Smooth muscle cell (in vitro differentiated cells): ENCODE data around the gene CPVL. TPM values are rescaled to one million over a fixed set of nuclear protein-coding genes. Genes with fewer than 3 reads are reported as not detected.
"Not testable (repeated sequence)": the region's sequence is repeated elsewhere in the genome, so short reads cannot be mapped to it uniquely, and the experiment has no call there.

Experiments
- DNase-seq: peaks from one replicate; lab custom pipeline; 2025; ENCODE audit not compliant: unreplicated experiment; lab: John Stamatoyannopoulos, UW
- H2AFZ ChIP-seq: fragments of 200-600 bp; sonication (generic); 2 replicates; pipeline ENCODE4 v1.6.0; 2016; ENCODE audit warnings: antibody characterized with exemption, low read depth, mild to moderate bottlenecking
- H3F3A ChIP-seq: fragments of 200-600 bp; sonication (generic); 2 replicates; pipeline ENCODE4 v1.6.0; 2017; ENCODE audit warnings: antibody characterized with exemption, low read depth
- H3K27ac ChIP-seq: fragments of 200-600 bp; sonication (generic); 2 replicates; pipeline ENCODE4 v1.5.1; 2016; ENCODE audit warnings: low read depth, mild to moderate bottlenecking
- H3K27me3 ChIP-seq: fragments of 200-600 bp; sonication (generic); 2 replicates; pipeline ENCODE4 v1.6.1; 2016; ENCODE audit warnings: low read depth, mild to moderate bottlenecking
- H3K36me3 ChIP-seq: fragments of 200-600 bp; sonication (generic); 2 replicates; pipeline ENCODE4 v1.5.1; 2016; ENCODE audit warnings: low read depth
- H3K4me1 ChIP-seq: fragments of 200-600 bp; sonication (generic); 2 replicates; pipeline ENCODE4 v1.5.1; 2016; ENCODE audit warnings: low read depth
- H3K4me2 ChIP-seq: fragments of 200-600 bp; sonication (generic); 2 replicates; pipeline ENCODE4 v1.6.0; 2016; ENCODE audit warnings: mild to moderate bottlenecking
- H3K4me3 ChIP-seq: fragments of 200-600 bp; sonication (generic); 2 replicates; pipeline ENCODE4 v1.5.1; 2016; ENCODE audit warnings: mild to moderate bottlenecking
- H3K79me2 ChIP-seq: fragments of 200-600 bp; sonication (generic); 2 replicates; pipeline ENCODE4 v1.6.0; 2016; ENCODE audit warnings: low read depth, mild to moderate bottlenecking
- H3K9ac ChIP-seq: fragments of 200-600 bp; sonication (generic); 2 replicates; pipeline ENCODE4 v1.6.0; 2016; ENCODE audit warnings: low read depth
- H3K9me3 ChIP-seq: fragments of 200-600 bp; sonication (generic); replicated peaks from 2 replicates; pipeline ENCODE4 v1.5.1; 2016; ENCODE audit warnings: low read depth
- H4K20me1 ChIP-seq: fragments of 200-600 bp; sonication (generic); 2 replicates; pipeline ENCODE4 v1.6.0; 2016; ENCODE audit warnings: low read depth
- WGBS: methylation state at CpG from one replicate; pipeline ENCODE4 v1.1.7; 2016; ENCODE audit warnings: low lambda C conversion rate; 5-methylcytosine and 5-hydroxymethylcytosine counted together
- polyA plus RNA-seq: library from polyadenylated mRNA; unstranded; fragments of >200 nt; fragmentation: Nextera tagmentation; extraction: Ambion mirVana; gene quantifications from 2 replicates; pipeline ENCODE4 v1.2.1, GENCODE V29; 2016
- total RNA-seq: library from RNA; depleted of rRNA; stranded (reverse); fragments of >200 nt; gene quantifications from 2 replicates; pipeline ENCODE4 v1.2.3, GENCODE V29; 2014
- TF ChIP-seq, protein P1 (sequence below): fragments of 200-600 bp; sonication (generic); IDR thresholded peaks from 2 replicates; pipeline ENCODE4 v1.5.1; 2017; ENCODE audit warnings: borderline replicate concordance, mild to moderate bottlenecking, antibody characterized with exemption; ENCODE audit not compliant: insufficient read depth, poor library complexity, severe bottlenecking

CPVL gene
- total and polyA plus RNA-seq, 2 experiments from 2014 or later: 7.2 to 29.8 TPM

DNA sequence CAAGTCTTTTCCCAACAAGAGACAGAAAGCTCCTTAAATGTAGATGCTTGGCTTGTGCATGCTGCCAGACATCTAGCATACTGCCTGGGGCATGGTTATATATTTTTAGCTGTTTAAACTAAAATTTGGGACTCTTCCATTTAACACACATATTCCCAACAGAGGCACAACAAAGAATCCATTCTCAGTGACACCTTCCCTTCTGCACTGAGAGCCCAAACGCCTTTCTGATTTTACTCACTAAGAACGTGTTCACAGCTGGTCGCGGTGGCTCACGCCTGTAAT is 49.9 kb downstream of the CPVL start:
- Histone ChIP-seq H4K20me1 (no peaks in the 10 kb centered on the region), H3K79me2 (no peaks in the 10 kb centered on the region), H3K9ac (no peak overlapping the region), H3K27ac (peak overlapping the region; percentile 79), H2AFZ (no peak overlapping the region), H3K27me3 (no peaks in the 10 kb centered on the region), H3K4me3 (no peak overlapping the region), H3F3A (peaks cover 16% of the 10 kb centered on the region), H3K9me3 (no peaks in the 10 kb centered on the region), H3K4me2 (peak overlapping the region; percentile 50), H3K4me1 (peaks cover 8% of the 10 kb centered on the region), H3K36me3 (no peaks in the 10 kb centered on the region)
- TF ChIP-seq, protein P1, sequence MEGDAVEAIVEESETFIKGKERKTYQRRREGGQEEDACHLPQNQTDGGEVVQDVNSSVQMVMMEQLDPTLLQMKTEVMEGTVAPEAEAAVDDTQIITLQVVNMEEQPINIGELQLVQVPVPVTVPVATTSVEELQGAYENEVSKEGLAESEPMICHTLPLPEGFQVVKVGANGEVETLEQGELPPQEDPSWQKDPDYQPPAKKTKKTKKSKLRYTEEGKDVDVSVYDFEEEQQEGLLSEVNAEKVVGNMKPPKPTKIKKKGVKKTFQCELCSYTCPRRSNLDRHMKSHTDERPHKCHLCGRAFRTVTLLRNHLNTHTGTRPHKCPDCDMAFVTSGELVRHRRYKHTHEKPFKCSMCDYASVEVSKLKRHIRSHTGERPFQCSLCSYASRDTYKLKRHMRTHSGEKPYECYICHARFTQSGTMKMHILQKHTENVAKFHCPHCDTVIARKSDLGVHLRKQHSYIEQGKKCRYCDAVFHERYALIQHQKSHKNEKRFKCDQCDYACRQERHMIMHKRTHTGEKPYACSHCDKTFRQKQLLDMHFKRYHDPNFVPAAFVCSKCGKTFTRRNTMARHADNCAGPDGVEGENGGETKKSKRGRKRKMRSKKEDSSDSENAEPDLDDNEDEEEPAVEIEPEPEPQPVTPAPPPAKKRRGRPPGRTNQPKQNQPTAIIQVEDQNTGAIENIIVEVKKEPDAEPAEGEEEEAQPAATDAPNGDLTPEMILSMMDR: no peak
- WGBS: 91% methylated on average over 5 of the region's 5 CpGs
- no peak for DNase-seq

DNA sequence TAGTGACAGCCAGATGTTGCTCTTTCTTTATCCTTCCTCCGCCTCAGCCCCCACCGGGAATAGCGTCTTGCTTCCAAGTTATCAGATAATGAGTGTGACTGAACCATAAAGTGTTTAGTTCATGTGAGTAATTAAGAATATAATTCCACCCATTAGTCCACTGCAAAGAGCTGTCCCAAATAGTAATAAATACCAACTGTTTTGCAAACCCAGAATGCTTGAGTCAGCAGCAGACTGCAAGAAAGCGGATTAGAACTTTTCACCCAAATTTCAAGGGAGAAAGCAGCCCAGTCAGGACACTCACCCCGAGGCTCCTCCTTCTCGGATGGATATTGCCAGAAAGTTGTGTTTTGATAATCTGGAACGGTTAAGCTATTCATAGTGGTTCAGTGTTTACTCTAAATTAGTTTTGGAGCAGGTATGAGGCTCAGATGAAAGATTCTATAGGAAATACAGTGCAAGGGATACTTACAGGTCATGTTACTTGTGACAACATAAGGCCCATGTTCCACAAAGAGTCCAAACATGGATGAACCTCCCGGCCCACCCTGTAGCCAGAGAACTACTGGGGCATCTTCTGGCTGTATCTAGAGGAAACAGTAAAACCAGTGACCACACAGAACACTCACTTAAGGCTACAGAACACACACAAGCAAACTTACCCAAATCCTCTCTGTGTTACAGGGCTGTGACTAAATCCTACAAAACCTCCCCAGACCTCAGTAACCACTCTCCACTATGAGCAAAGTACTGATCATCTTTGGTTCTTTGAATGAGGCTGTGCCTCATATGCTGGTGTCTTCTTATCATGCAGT is 50.5 kb downstream of the CPVL start:
- Histone ChIP-seq H3K4me1 (peaks cover 13% of the 10 kb centered on the region), H4K20me1 (no peaks in the 10 kb centered on the region), H3K27me3 (no peaks in the 10 kb centered on the region), H3K36me3 (no peaks in the 10 kb centered on the region), H3K9ac (peak overlapping the region; percentile 33), H3K27ac (peak overlapping the region; percentile 79), H3F3A (peaks cover 16% of the 10 kb centered on the region), H2AFZ (no peak overlapping the region), H3K4me2 (peak overlapping the region; percentile 50), H3K79me2 (no peaks in the 10 kb centered on the region), H3K4me3 (no peak overlapping the region), H3K9me3 (no peaks in the 10 kb centered on the region)
- DNase-seq: no peak
- WGBS: 23% methylated on average over 8 of the region's 8 CpGs
- TF ChIP-seq, protein P1: no peak

DNA sequence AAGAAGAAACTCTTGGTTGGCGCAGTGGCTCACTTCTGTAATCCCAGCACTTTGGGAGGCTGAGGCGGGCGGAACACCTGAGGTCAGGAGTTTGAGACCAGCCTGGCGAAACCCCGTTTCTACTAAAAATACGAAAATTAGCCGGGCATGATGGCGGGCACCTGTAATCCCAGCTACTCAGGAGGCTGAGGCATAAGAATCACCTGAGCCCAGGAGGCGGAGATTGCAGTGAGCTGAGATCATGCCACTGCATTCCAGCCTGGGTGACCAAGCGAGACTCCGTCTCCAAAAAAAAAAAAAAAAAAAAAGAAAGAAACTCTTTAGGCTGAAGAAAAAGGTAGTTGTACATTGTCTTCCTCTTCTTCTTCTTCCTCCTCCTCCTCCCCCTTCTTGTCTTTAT is 53.2 kb downstream of the CPVL start:
- not testable (repeated sequence) for H3K79me2 ChIP-seq
- WGBS: 92% methylated on average over 11 of the region's 11 CpGs

DNA sequence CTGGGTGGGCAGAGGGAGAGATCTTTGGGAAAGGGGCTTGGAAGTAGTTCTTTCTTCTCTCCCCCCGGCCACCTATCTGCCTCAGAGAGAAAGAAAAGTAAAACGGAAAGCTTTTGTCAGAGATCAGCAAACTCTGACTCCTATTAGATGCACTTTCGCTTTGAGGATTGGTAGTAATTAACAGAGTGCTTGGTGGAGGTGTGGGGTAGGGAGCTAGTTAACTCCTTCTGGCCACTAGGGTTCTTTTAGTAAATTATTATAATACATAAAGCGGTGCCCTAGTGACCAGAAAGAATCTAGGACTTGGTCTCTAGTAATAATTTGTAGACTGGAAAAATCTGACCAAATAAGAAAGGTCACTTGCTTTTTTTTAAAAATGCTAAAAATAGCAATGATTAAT is 54.6 kb downstream of the CPVL start:
- DNase-seq: no peak
- H3K36me3 ChIP-seq: no peaks in the 10 kb centered on the region
- peaks cover 14% of the 10 kb centered on the region for H3K4me1 ChIP-seq
- 64% methylated on average over 4 of the region's 4 CpGs for WGBS
- no peak overlapping the region for H3K27ac ChIP-seq
- no peaks in the 10 kb centered on the region for H3K9me3 ChIP-seq
- no peak overlapping the region for H3K9ac ChIP-seq
- no peak overlapping the region for H3K4me2 ChIP-seq
- no peak overlapping the region for H3K4me3 ChIP-seq
- H3K27me3 ChIP-seq: no peaks in the 10 kb centered on the region
- H4K20me1 ChIP-seq: no peaks in the 10 kb centered on the region
- H2AFZ ChIP-seq: peak overlapping the region; percentile 50
- H3F3A ChIP-seq: peaks cover 12% of the 10 kb centered on the region
- TF ChIP-seq, protein P1: no peak
- H3K79me2 ChIP-seq: no peaks in the 10 kb centered on the region

More for the DNA sequence above, 53.2 kb downstream of the CPVL start:
- H3K27me3 ChIP-seq, H3K27ac ChIP-seq, H3K9me3 ChIP-seq, H4K20me1 ChIP-seq, H3K4me2 ChIP-seq, DNase-seq, H3K9ac ChIP-seq, H3K36me3 ChIP-seq, H2AFZ ChIP-seq, H3K4me3 ChIP-seq: not testable (repeated sequence)
- peaks cover 16% of the 10 kb centered on the region for H3F3A ChIP-seq
- H3K4me1 ChIP-seq: peaks cover 14% of the 10 kb centered on the region
